Measurements from ENCODE around the gene ZNF516. TPM values are rescaled to one million over a fixed set of nuclear protein-coding genes. Genes with fewer than 3 reads are reported as not detected.

ZNF516 gene
- total and polyA plus RNA-seq, 10 of the 15 experiments (the other 5 are each of a cell fraction or from before 2014, with no cell fraction given): 2.0 to 32.0 (median 8.3) TPM

DNA sequence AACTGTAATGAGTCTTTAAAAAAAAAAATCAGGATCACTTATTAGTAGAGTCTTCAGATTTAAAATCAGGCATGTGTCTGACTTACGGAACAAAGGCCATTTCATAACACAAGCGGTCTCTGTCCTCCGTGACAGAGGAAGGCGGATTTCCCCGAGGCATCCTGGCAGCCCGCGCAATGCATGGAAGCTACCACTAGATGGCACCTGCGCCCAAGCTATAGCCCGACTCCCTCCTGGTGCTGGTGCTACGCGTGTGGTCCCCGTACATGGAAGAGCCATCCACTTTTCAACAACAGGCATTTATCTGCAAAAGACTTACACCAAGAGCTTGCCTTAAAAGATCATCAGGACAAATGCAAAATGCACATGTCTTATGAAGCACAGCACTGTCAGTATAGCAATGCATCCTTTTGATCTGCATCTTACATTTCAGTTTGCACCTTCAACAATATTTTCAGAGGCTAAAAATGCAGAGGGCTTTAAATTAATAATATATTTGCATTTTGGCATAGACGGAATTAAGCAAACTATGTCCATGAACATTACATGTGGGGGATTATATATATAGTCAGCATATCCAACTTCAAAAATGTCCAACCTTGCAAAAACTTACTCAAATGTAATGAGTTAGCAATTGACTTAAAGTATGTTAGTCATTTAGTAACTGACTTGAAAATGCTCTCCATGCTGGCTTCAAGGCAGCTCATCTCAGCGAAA is 96.0 kb downstream of the ZNF516 start (continued):
- TF ChIP-seq, protein P1, sequence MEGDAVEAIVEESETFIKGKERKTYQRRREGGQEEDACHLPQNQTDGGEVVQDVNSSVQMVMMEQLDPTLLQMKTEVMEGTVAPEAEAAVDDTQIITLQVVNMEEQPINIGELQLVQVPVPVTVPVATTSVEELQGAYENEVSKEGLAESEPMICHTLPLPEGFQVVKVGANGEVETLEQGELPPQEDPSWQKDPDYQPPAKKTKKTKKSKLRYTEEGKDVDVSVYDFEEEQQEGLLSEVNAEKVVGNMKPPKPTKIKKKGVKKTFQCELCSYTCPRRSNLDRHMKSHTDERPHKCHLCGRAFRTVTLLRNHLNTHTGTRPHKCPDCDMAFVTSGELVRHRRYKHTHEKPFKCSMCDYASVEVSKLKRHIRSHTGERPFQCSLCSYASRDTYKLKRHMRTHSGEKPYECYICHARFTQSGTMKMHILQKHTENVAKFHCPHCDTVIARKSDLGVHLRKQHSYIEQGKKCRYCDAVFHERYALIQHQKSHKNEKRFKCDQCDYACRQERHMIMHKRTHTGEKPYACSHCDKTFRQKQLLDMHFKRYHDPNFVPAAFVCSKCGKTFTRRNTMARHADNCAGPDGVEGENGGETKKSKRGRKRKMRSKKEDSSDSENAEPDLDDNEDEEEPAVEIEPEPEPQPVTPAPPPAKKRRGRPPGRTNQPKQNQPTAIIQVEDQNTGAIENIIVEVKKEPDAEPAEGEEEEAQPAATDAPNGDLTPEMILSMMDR (IDR thresholded peaks at IDR 0.05 in 2 of 3, conservative IDR thresholded peaks at IDR 0.05 in 1 of 3; ENCODE audit: control insufficient read depth in 2 of 3, extremely low read depth in 1 of 3, insufficient read depth in 1 of 3, low read depth in 3 of 3, low read length in 3 of 3): peak; percentile 95 to 98 (median 97); a peak in 5 of 6 replicates
- TF ChIP-seq ESRRA (IDR thresholded peaks at IDR 0.05; ENCODE audit: low read length): no peak
- TF ChIP-seq, protein P2, sequence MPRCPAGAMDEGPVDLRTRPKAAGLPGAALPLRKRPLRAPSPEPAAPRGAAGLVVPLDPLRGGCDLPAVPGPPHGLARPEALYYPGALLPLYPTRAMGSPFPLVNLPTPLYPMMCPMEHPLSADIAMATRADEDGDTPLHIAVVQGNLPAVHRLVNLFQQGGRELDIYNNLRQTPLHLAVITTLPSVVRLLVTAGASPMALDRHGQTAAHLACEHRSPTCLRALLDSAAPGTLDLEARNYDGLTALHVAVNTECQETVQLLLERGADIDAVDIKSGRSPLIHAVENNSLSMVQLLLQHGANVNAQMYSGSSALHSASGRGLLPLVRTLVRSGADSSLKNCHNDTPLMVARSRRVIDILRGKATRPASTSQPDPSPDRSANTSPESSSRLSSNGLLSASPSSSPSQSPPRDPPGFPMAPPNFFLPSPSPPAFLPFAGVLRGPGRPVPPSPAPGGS (IDR thresholded peaks at IDR 0.05; ENCODE audit: borderline replicate concordance, insufficient read depth, low read depth, low read length, poor library complexity, severe bottlenecking): no peak
- TF ChIP-seq, protein P3, sequence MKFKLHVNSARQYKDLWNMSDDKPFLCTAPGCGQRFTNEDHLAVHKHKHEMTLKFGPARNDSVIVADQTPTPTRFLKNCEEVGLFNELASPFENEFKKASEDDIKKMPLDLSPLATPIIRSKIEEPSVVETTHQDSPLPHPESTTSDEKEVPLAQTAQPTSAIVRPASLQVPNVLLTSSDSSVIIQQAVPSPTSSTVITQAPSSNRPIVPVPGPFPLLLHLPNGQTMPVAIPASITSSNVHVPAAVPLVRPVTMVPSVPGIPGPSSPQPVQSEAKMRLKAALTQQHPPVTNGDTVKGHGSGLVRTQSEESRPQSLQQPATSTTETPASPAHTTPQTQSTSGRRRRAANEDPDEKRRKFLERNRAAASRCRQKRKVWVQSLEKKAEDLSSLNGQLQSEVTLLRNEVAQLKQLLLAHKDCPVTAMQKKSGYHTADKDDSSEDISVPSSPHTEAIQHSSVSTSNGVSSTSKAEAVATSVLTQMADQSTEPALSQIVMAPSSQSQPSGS (IDR thresholded peaks at IDR 0.05; ENCODE audit: low read length): no peak
- TF ChIP-seq FOS (IDR thresholded peaks at IDR 0.05; ENCODE audit: borderline replicate concordance, extremely low read depth, insufficient read length): no peak
- TF ChIP-seq BACH1 (IDR thresholded peaks at IDR 0.05; ENCODE audit: borderline replicate concordance): no peak
- TF ChIP-seq HDAC6 (IDR thresholded peaks at IDR 0.05; ENCODE audit: unreplicated experiment): no peak
- no peak for TF ChIP-seq CREB1 (IDR thresholded peaks at IDR 0.05; ENCODE audit: low read depth)
- no peak for TF ChIP-seq GABPA (IDR thresholded peaks at IDR 0.05; ENCODE audit: low read depth)
- TF ChIP-seq CUX1 (IDR thresholded peaks at IDR 0.05; ENCODE audit: insufficient replicate concordance, low read depth, low read length): no peak
- TF ChIP-seq CHD2 (IDR thresholded peaks at IDR 0.05; ENCODE audit: borderline replicate concordance, low read depth, low read length): no peak
- no peak for TF ChIP-seq NBN (IDR thresholded peaks at IDR 0.05)
- TF ChIP-seq CHD4 (IDR thresholded peaks at IDR 0.05): no peak
- no peak for TF ChIP-seq ATF7 (IDR thresholded peaks at IDR 0.05; ENCODE audit: low read depth)
- peak; percentile 19 for TF ChIP-seq RELA (IDR thresholded peaks at IDR 0.05; ENCODE audit: borderline replicate concordance, partially characterized antibody)
- TF ChIP-seq ZNF384 (IDR thresholded peaks at IDR 0.05; ENCODE audit: borderline replicate concordance, low read depth, low read length): no peak
- TF ChIP-seq IRF3 (IDR thresholded peaks at IDR 0.05): no peak

All from GM12878 (cell line).